T-helper 17 cell (primary cell): ENCODE results near the gene ZNF207. TPM values are rescaled to one million over a fixed set of nuclear protein-coding genes. Genes with fewer than 3 reads are reported as not detected.
"Not testable (repeated sequence)": the region's sequence is repeated elsewhere in the genome, so short reads cannot be mapped to it uniquely, and the experiment has no call there.

Source experiments
- ATAC-seq: fragments of 150-1000 bp; cut with Tn5 transposase; 2 replicates; pipeline ENCODE4 v1.10.0; 2021; ENCODE audit warnings: mild to moderate bottlenecking, moderate library complexity
- DNase-seq, 3 donors: peaks; one replicate each; pipeline versions ENCODE4 v3.0.0 to v3.0.0-alpha.2; 2020 to 2021
- H3K9me3 ChIP-seq: one replicate; pipeline ENCODE4 v1.7.0; 2013; ENCODE audit warnings: low read length, mild to moderate bottlenecking; ENCODE audit not compliant: control insufficient read depth, poor library complexity, severe bottlenecking
- H3K27ac Mint-ChIP-seq: one replicate; pipeline ENCODE4 v1.8.0; 2022; ENCODE audit warnings: mild to moderate bottlenecking, moderate library complexity, mixed read lengths
- H3K27me3 Mint-ChIP-seq: one replicate; pipeline ENCODE4 v1.8.0; 2022; ENCODE audit warnings: mixed read lengths
- H3K36me3 Mint-ChIP-seq: one replicate; pipeline ENCODE4 v1.8.0; 2022; ENCODE audit warnings: low read depth, mixed read lengths
- H3K4me1 Mint-ChIP-seq: one replicate; pipeline ENCODE4 v1.8.0; 2022; ENCODE audit warnings: mild to moderate bottlenecking, mixed read lengths
- H3K4me3 Mint-ChIP-seq: one replicate; pipeline ENCODE4 v1.8.0; 2022; ENCODE audit warnings: mild to moderate bottlenecking, moderate library complexity, mixed read lengths
- total RNA-seq, 4 donors: library from RNA in 2 of 4; stranded (reverse) in 2 of 4; gene quantifications; one replicate each; pipeline ENCODE4 v1.2.3 and lab custom pipeline; 2022 to 2026

ZNF207 gene
- total RNA-seq = 100 to 1,000 TPM; 259 to 269 TPM
- 239 to 242 reads per million in 2 donors for total RNA-seq (lab: John Stamatoyannopoulos, UW)

GRCh38 chr17:32349854-32350665 is at the start of gene ZNF207:
Gene ZNF207 (plus strand): TSS chr17:32350157. CDS start chr17:32350286, 129 bp downstream.
- peaks cover 12% of the 10 kb centered on the region for H3K36me3 Mint-ChIP-seq
- no peaks in the 10 kb centered on the region for H3K9me3 ChIP-seq
- ATAC-seq (peak; percentile 98), DNase-seq (peak; percentile 86 to 92 (median 91))
- no peaks in the 10 kb centered on the region for H3K27me3 Mint-ChIP-seq
- H3K4me3 Mint-ChIP-seq = peak within 1 kb of the TSS; percentile 99
- H3K27ac Mint-ChIP-seq = peak within 1 kb of the TSS; percentile 100
- peaks cover 27% of the 10 kb centered on the region for H3K4me1 Mint-ChIP-seq

GRCh38 chr17:32302037-32302436 is 47.9 kb upstream of the ZNF207 start:
- ATAC-seq (no peak), DNase-seq (no peak)
- Mint-ChIP-seq H3K4me1 (no peaks in the 10 kb centered on the region), H3K27me3 (peaks cover 5% of the 10 kb centered on the region), H3K4me3 (no peak overlapping the region), H3K36me3 (no peaks in the 10 kb centered on the region), H3K27ac (no peak overlapping the region)
- no peaks in the 10 kb centered on the region for H3K9me3 ChIP-seq

- Mint-ChIP-seq H3K4me1 (no peaks in the 10 kb centered on the region), H3K36me3 (no peaks in the 10 kb centered on the region), H3K27ac (no peak overlapping the region), H3K4me3 (no peak overlapping the region), H3K27me3 (peaks cover 5% of the 10 kb centered on the region)
- no peak for DNase-seq
- no peak for ATAC-seq
- H3K9me3 ChIP-seq = no peaks in the 10 kb centered on the region
Measured at GRCh38 chr17:32302860-32303649, 46.9 kb upstream of the ZNF207 start.

GRCh38 chr17:32303781-32304288 is 46.1 kb upstream of the ZNF207 start:
- Mint-ChIP-seq H3K4me3 (no peak overlapping the region), H3K27me3 (peaks cover 5% of the 10 kb centered on the region), H3K36me3 (no peaks in the 10 kb centered on the region), H3K4me1 (no peaks in the 10 kb centered on the region), H3K27ac (no peak overlapping the region)
- DNase-seq (no peak), ATAC-seq (no peak)
- no peaks in the 10 kb centered on the region for H3K9me3 ChIP-seq

- Mint-ChIP-seq H3K4me1 (no peaks in the 10 kb centered on the region), H3K4me3 (no peak overlapping the region), H3K27ac (no peak overlapping the region), H3K27me3 (peaks cover 5% of the 10 kb centered on the region), H3K36me3 (no peaks in the 10 kb centered on the region)
- ATAC-seq (no peak), DNase-seq (no peak)
- H3K9me3 ChIP-seq = no peaks in the 10 kb centered on the region
Measured at GRCh38 chr17:32305049-32305448, 44.9 kb upstream of the ZNF207 start.

GRCh38 chr17:32307658-32308057 is 42.3 kb upstream of the ZNF207 start:
- H3K9me3 ChIP-seq = no peaks in the 10 kb centered on the region
- Mint-ChIP-seq H3K4me3 (no peak overlapping the region), H3K27ac (no peak overlapping the region), H3K4me1 (no peaks in the 10 kb centered on the region), H3K36me3 (no peaks in the 10 kb centered on the region), H3K27me3 (peaks cover 5% of the 10 kb centered on the region)
- DNase-seq = no peak
- ATAC-seq = no peak

- no peaks in the 10 kb centered on the region for H3K4me1 Mint-ChIP-seq
- H3K36me3 Mint-ChIP-seq = no peaks in the 10 kb centered on the region
- ATAC-seq (no peak), DNase-seq (no peak)
- peaks cover 6% of the 10 kb centered on the region for H3K27me3 Mint-ChIP-seq
- H3K27ac Mint-ChIP-seq = no peak overlapping the region
- no peaks in the 10 kb centered on the region for H3K9me3 ChIP-seq
- H3K4me3 Mint-ChIP-seq = no peak overlapping the region
Measured at GRCh38 chr17:32311028-32311536, 38.9 kb upstream of the ZNF207 start.

GRCh38 chr17:32314636-32315035 is 35.3 kb upstream of the ZNF207 start:
- no peaks in the 10 kb centered on the region for H3K9me3 ChIP-seq
- ATAC-seq = no peak
- Mint-ChIP-seq H3K27ac (no peak overlapping the region), H3K4me3 (no peak overlapping the region), H3K27me3 (peaks cover 18% of the 10 kb centered on the region), H3K4me1 (peaks cover 3% of the 10 kb centered on the region), H3K36me3 (no peaks in the 10 kb centered on the region)
- DNase-seq = no peak

- no peak overlapping the region for H3K27ac Mint-ChIP-seq
- ATAC-seq (no peak), DNase-seq (no peak)
- H3K36me3 Mint-ChIP-seq = no peaks in the 10 kb centered on the region
- no peak overlapping the region for H3K4me3 Mint-ChIP-seq
- peaks cover 18% of the 10 kb centered on the region for H3K27me3 Mint-ChIP-seq
- no peaks in the 10 kb centered on the region for H3K9me3 ChIP-seq
- peaks cover 3% of the 10 kb centered on the region for H3K4me1 Mint-ChIP-seq
Measured at GRCh38 chr17:32315171-32315570, 34.8 kb upstream of the ZNF207 start.

- H3K4me3 Mint-ChIP-seq, DNase-seq, ATAC-seq, H3K4me1 Mint-ChIP-seq, H3K36me3 Mint-ChIP-seq, H3K9me3 ChIP-seq, H3K27ac Mint-ChIP-seq: not testable (repeated sequence)
- peaks cover 18% of the 10 kb centered on the region for H3K27me3 Mint-ChIP-seq
Measured at GRCh38 chr17:32316653-32317052, 33.3 kb upstream of the ZNF207 start.

- H3K9me3 ChIP-seq = no peaks in the 10 kb centered on the region
- H3K36me3 Mint-ChIP-seq = no peaks in the 10 kb centered on the region
- peaks cover 3% of the 10 kb centered on the region for H3K4me1 Mint-ChIP-seq
- peaks cover 18% of the 10 kb centered on the region for H3K27me3 Mint-ChIP-seq
- H3K4me3 Mint-ChIP-seq = no peak overlapping the region
- H3K27ac Mint-ChIP-seq = no peak overlapping the region
- DNase-seq (no peak), ATAC-seq (no peak)
Measured at GRCh38 chr17:32317353-32317752, 32.6 kb upstream of the ZNF207 start.

- Mint-ChIP-seq H3K27me3 (peaks cover 18% of the 10 kb centered on the region), H3K4me1 (peaks cover 4% of the 10 kb centered on the region), H3K36me3 (no peaks in the 10 kb centered on the region), H3K4me3 (peak overlapping the region; percentile 28), H3K27ac (no peak overlapping the region)
- DNase-seq (no peak), ATAC-seq (no peak)
- H3K9me3 ChIP-seq = no peaks in the 10 kb centered on the region
Measured at GRCh38 chr17:32318071-32318470, 31.9 kb upstream of the ZNF207 start.

- no peak overlapping the region for H3K27ac Mint-ChIP-seq
Measured at GRCh38 chr17:32319548-32319905, 30.4 kb upstream of the ZNF207 start.

More at GRCh38 chr17:32319548-32319905, 30.4 kb upstream of the ZNF207 start:
- DNase-seq (peak; percentile 50 to 71 (median 57)), ATAC-seq (peak; percentile 90)
- Mint-ChIP-seq H3K4me3 (peak overlapping the region; percentile 71), H3K27me3 (peaks cover 18% of the 10 kb centered on the region), H3K4me1 (peaks cover 11% of the 10 kb centered on the region), H3K36me3 (no peaks in the 10 kb centered on the region)
- no peaks in the 10 kb centered on the region for H3K9me3 ChIP-seq
